IMR-90 (cell line): ENCODE measurements around the gene PRKAR1B. TPM values are rescaled to one million over a fixed set of nuclear protein-coding genes. Genes with fewer than 3 reads are reported as not detected.

Source experiments
- ATAC-seq: fragments of 200-7000 bp; cut with Tn5 transposase; 2 replicates; pipeline ENCODE4 v1.9.1; 2020; ENCODE audit warnings: low read depth, mild to moderate bottlenecking, moderate library complexity
- BruUV-seq: library from RNA; stranded (reverse); fragments of 400-500 nt; replicated peaks from 2 replicates; lab custom pipeline; 2021; lab: Mats Ljungman, UMichigan
- CTCF ChIA-PET: fragments of 300-600 bp; formaldehyde crosslinking; extraction: SDS; loops from one replicate; lab custom pipeline; 2021; ENCODE audit warnings: antibody characterized with exemption; lab: Yijun Ruan, JAX
- POLR2A ChIA-PET: fragments of 300-600 bp; sonication (Branson Sonifier 250); formaldehyde crosslinking; loops from one replicate; lab custom pipeline; 2022; ENCODE audit warnings: antibody characterized with exemption; ENCODE audit not compliant: unreplicated experiment; lab: Charles Lee
- DNase-seq: peaks from one replicate; pipeline ENCODE4 v3.0.0; 2013
- H2AFZ ChIP-seq: replicated peaks from 2 replicates; pipeline ENCODE3; 2013; ENCODE audit warnings: low read length, mild to moderate bottlenecking; ENCODE audit not compliant: poor library complexity
- H2AK5ac ChIP-seq: 2 replicates; pipeline ENCODE4 v1.6.1; 2013; ENCODE audit warnings: low read depth, low read length, inconsistent platforms
- H2AK9ac ChIP-seq: replicated peaks from 2 replicates; pipeline ENCODE3; 2013; ENCODE audit warnings: mild to moderate bottlenecking, low read depth, low read length, moderate library complexity; ENCODE audit not compliant: poor library complexity
- H2BK120ac ChIP-seq: 2 replicates; pipeline ENCODE4 v1.6.1; 2013; ENCODE audit warnings: low read depth, low read length, inconsistent platforms
- H2BK15ac ChIP-seq: 3 replicates; pipeline ENCODE4 v1.6.1; 2013; ENCODE audit warnings: low read depth, low read length, inconsistent platforms
- H2BK20ac ChIP-seq: 2 replicates; pipeline ENCODE4 v1.6.1; 2013; ENCODE audit warnings: low read depth, mild to moderate bottlenecking, inconsistent platforms, low read length, moderate library complexity
- H2BK5ac ChIP-seq: 2 replicates; pipeline ENCODE4 v1.6.1; 2013; ENCODE audit warnings: mild to moderate bottlenecking, low read depth, low read length, inconsistent platforms; ENCODE audit not compliant: poor library complexity, severe bottlenecking
- H3K14ac ChIP-seq: replicated peaks from 2 replicates; pipeline ENCODE4 v1.6.1; 2013; ENCODE audit warnings: low read depth, low read length, inconsistent platforms
- H3K18ac ChIP-seq: 2 replicates; pipeline ENCODE4 v1.6.1; 2013; ENCODE audit warnings: low read depth, low read length, control low read depth
- H3K23ac ChIP-seq: 2 replicates; pipeline ENCODE4 v1.6.1; 2013; ENCODE audit warnings: low read depth, low read length, inconsistent platforms
- H3K27ac ChIP-seq: 2 replicates; pipeline ENCODE4 v1.5.1; 2013; ENCODE audit warnings: mild to moderate bottlenecking, control low read depth, low read length; ENCODE audit not compliant: insufficient read depth
- H3K27me3 ChIP-seq: 2 replicates; pipeline ENCODE4 v1.6.1; 2013; ENCODE audit warnings: low read length; ENCODE audit not compliant: control insufficient read depth, insufficient read depth
- H3K36me3 ChIP-seq: 2 replicates; pipeline ENCODE4 v1.6.1; 2013; ENCODE audit warnings: low read length, mixed read lengths; ENCODE audit not compliant: control insufficient read depth, insufficient read depth
- H3K4ac ChIP-seq: 2 replicates; pipeline ENCODE4 v1.6.1; 2013; ENCODE audit warnings: low read depth, low read length, inconsistent platforms
- H3K4me1 ChIP-seq: 2 replicates; pipeline ENCODE4 v1.6.1; 2013; ENCODE audit warnings: low read length, mixed read lengths; ENCODE audit not compliant: control insufficient read depth, insufficient read depth
- H3K4me2 ChIP-seq: 2 replicates; pipeline ENCODE4 v1.6.1; 2013; ENCODE audit warnings: low read depth, mild to moderate bottlenecking, control low read depth, low read length, moderate library complexity
- H3K4me3 ChIP-seq: 2 replicates; pipeline ENCODE4 v1.5.1; 2013; ENCODE audit warnings: low read depth, mild to moderate bottlenecking, control low read depth, low read length, moderate library complexity; ENCODE audit not compliant: insufficient read depth
- H3K56ac ChIP-seq: 2 replicates; pipeline ENCODE4 v1.6.1; 2013; ENCODE audit warnings: low read length, inconsistent platforms; ENCODE audit not compliant: insufficient read depth; ENCODE audit errors: extremely low read depth
- H3K79me1 ChIP-seq, 2 experiments: 2 replicates each; pipeline ENCODE4 v1.6.1; 2013; ENCODE audit warnings: low read length in 2 of 2, inconsistent platforms in 1 of 2, low read depth in 1 of 2
- H3K9ac ChIP-seq: 2 replicates; pipeline ENCODE4 v1.6.1; 2013; ENCODE audit warnings: low read depth, low read length, control low read depth
- H3K9me1 ChIP-seq: 2 replicates; pipeline ENCODE4 v1.6.1; 2013; ENCODE audit warnings: low read length, inconsistent platforms; ENCODE audit not compliant: insufficient read depth
- H3K9me3 ChIP-seq: 2 replicates; pipeline ENCODE4 v1.6.1; 2013; ENCODE audit warnings: low read length; ENCODE audit not compliant: control insufficient read depth, insufficient read depth
- H4K20me1 ChIP-seq: 2 replicates; pipeline ENCODE4 v1.6.1; 2013; ENCODE audit warnings: low read length, inconsistent platforms; ENCODE audit not compliant: insufficient read depth
- H4K5ac ChIP-seq: 2 replicates; pipeline ENCODE4 v1.6.1; 2013; ENCODE audit warnings: mild to moderate bottlenecking, low read depth, low read length, control low read depth
- H4K8ac ChIP-seq, 2 experiments: 2 replicates each; pipeline ENCODE4 v1.6.1; 2013; ENCODE audit warnings: low read depth in 2 of 2, low read length in 2 of 2, control low read depth in 1 of 2, inconsistent platforms in 1 of 2
- H4K91ac ChIP-seq: 2 replicates; pipeline ENCODE4 v1.6.1; 2013; ENCODE audit warnings: low read depth, low read length, inconsistent platforms; ENCODE audit not compliant: insufficient read depth
- BHLHE40 ChIP-seq: fragments of 150-350 bp; IDR thresholded peaks from 2 replicates; pipeline ENCODE4 v1.6.1; 2016; ENCODE audit warnings: mild to moderate bottlenecking, low read depth, low read length
- NFE2L2 ChIP-seq: fragments of 150-350 bp; IDR thresholded peaks from 2 replicates; pipeline ENCODE4 v1.6.1; 2016; ENCODE audit warnings: low read depth, mild to moderate bottlenecking, low read length
- RAD21 ChIP-seq: IDR thresholded peaks from 2 replicates; pipeline ENCODE4 v1.6.1; 2012; ENCODE audit warnings: low read length, improper control_type of control experiment
- RCOR1 ChIP-seq: IDR thresholded peaks from 2 replicates; pipeline ENCODE4 v1.6.1; 2012; ENCODE audit warnings: mild to moderate bottlenecking, low read length, improper control_type of control experiment; ENCODE audit not compliant: insufficient replicate concordance
- RFX5 ChIP-seq: IDR thresholded peaks from 2 replicates; pipeline ENCODE4 v1.8.0; 2012; ENCODE audit warnings: low read depth, mild to moderate bottlenecking, low read length, moderate library complexity
- WGBS, 2 experiments: methylation state at CpG; one replicate each; pipeline versions ENCODE4 v1.1.5 to v1.1.7; 2013; ENCODE audit warnings: missing lambda C conversion rate in 2 of 2; ENCODE audit not compliant: insufficient read length in 1 of 2; ENCODE audit errors: extremely low coverage in 2 of 2; 5-methylcytosine and 5-hydroxymethylcytosine counted together
- dilution Hi-C: fragments of 300-500 bp; cut with HindIII; formaldehyde crosslinking; loops from one replicate; pipeline ENCODE4 v1.14.3; 2018; ENCODE audit warnings: low sequenced_read_pairs; ENCODE audit not compliant: unreplicated experiment
- in situ Hi-C: fragments of 300-500 bp; cut with MboI; formaldehyde crosslinking; loops from 3 replicates; pipeline ENCODE4 v1.14.3; 2019; ENCODE audit warnings: low sequenced_read_pairs, inconsistent platforms, mixed read lengths
- intact Hi-C: fragments of 100-400 bp; cut with micrococcal nuclease; formaldehyde crosslinking; loops from 2 replicates; pipeline ENCODE4 v1.10.0; 2022
- polyA plus RNA-seq, 3 experiments: library from polyadenylated mRNA; depleted of rRNA; stranded (reverse); fragments of >200 nt; gene quantifications; 2 replicates each; pipeline ENCODE4 v1.2.3, GENCODE V29; 2012; ENCODE audit warnings: low replicate concordance in 1 of 3
- total RNA-seq: library from RNA; depleted of rRNA; stranded (reverse); fragments of >200 nt; gene quantifications from 2 replicates; pipeline ENCODE4 v1.2.3, GENCODE V29; 2012
- TF ChIP-seq, protein P1 (sequence below): fragments of 150-350 bp; IDR thresholded peaks from 2 replicates; pipeline ENCODE4 v1.6.1; 2016; ENCODE audit warnings: low read depth, mild to moderate bottlenecking, low read length, moderate library complexity, borderline replicate concordance

The PRKAR1B gene
- total and polyA plus RNA-seq, 2 of the 4 experiments (the other 2 are of a cell fraction): 15.2 to 20.2 TPM

DNA sequence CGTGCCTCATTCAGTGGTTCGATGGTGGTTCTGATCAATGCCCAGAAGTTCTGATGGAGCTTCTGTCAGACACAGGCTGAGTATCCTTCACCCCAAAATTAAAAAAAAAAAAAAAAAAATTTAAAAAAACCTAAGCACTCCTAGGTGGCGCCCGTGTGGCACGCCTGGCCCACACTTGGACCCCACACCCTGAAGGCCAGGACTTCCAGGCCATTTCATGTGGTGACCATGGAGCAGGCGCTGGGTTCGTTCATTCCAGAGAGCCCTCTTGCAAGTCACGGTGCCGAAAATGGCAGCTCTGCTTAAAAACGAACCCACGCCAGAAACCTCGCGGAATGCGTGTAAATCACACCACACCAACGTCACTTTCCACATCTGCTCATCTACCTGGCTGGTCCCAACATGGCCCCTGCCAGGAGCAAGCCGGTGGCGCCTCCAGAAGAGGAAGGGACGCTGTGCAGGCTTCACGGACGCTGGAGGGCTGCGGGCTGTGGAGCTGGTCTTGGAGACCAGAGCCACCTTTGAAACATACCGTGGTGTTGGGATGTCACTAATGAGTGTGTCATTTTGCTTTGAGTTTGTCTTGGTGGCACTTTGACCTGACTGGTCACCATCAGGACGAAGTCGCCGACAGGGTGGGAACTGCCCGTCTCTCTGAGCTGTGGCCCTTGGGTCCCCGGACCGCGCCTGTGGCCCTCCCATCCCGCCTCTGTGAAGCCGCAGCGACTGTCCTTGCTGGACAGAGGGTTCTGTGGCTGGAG lies 46.0 kb upstream of the PRKAR1B start:
- dilution Hi-C loops: no loop called here
- Histone ChIP-seq H2AFZ (no peak overlapping the region), H3K9me1 (peaks cover 3% of the 10 kb centered on the region; the same call in 1 of the 2 replicates), H2BK15ac (no peak overlapping the region), H3K27ac (no peak overlapping the region), H3K4me1 (peaks cover 7% of the 10 kb centered on the region), H3K23ac (no peak overlapping the region), H4K8ac (no peak overlapping the region), H4K91ac (no peak overlapping the region), H4K5ac (no peak overlapping the region), H3K4me2 (no peak overlapping the region), H4K20me1 (no peaks in the 10 kb centered on the region), H3K4ac (no peak overlapping the region), H3K9me3 (no peaks in the 10 kb centered on the region), H3K36me3 (peaks cover 22% of the 10 kb centered on the region), H3K79me1 (peaks cover 0 to 4% of the 10 kb centered on the region in 2 experiments; a peak in 1 of 4 replicates), H3K18ac (no peak overlapping the region), H3K4me3 (no peak overlapping the region), H3K56ac (no peak overlapping the region), H2AK9ac (no peak overlapping the region), H3K9ac (no peak overlapping the region), H3K14ac (no peak overlapping the region), H3K27me3 (no peaks in the 10 kb centered on the region), H2BK20ac (no peak overlapping the region), H2AK5ac (no peak overlapping the region), H2BK5ac (no peak overlapping the region), H2BK120ac (no peak overlapping the region)
- intact Hi-C loops: no loop called here
- CTCF ChIA-PET: no interaction called here
- WGBS, 2 experiments: 93% methylated on average over 18 of the region's 32 CpGs; no CpG with 5 or more reads in 1 of the 2 experiments
- ATAC-seq: no peak
- DNase-seq: no peak
- TF ChIP-seq BHLHE40: no peak
- TF ChIP-seq RAD21: no peak
- no peak for TF ChIP-seq NFE2L2
- no peak for TF ChIP-seq RFX5
- TF ChIP-seq, protein P1, sequence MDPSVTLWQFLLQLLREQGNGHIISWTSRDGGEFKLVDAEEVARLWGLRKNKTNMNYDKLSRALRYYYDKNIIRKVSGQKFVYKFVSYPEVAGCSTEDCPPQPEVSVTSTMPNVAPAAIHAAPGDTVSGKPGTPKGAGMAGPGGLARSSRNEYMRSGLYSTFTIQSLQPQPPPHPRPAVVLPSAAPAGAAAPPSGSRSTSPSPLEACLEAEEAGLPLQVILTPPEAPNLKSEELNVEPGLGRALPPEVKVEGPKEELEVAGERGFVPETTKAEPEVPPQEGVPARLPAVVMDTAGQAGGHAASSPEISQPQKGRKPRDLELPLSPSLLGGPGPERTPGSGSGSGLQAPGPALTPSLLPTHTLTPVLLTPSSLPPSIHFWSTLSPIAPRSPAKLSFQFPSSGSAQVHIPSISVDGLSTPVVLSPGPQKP: no peak
- no peak for TF ChIP-seq RCOR1
- BruUV-seq: no TSS peak
- in situ Hi-C loops: no loop called here
- POLR2A ChIA-PET: interaction anchor here (0.6 kb wide), 1 partner anchor 467 kb away, joined by 12 read pairs; no protein-coding TSS in a partner anchor
